ENCODE measurements around the gene TUBB1. TPM values are rescaled to one million over a fixed set of nuclear protein-coding genes. Genes with fewer than 3 reads are reported as not detected.

Gene TUBB1
- total and polyA plus RNA-seq, 2 of the 4 experiments (the other 2 are of a cell fraction) = not detected

DNA sequence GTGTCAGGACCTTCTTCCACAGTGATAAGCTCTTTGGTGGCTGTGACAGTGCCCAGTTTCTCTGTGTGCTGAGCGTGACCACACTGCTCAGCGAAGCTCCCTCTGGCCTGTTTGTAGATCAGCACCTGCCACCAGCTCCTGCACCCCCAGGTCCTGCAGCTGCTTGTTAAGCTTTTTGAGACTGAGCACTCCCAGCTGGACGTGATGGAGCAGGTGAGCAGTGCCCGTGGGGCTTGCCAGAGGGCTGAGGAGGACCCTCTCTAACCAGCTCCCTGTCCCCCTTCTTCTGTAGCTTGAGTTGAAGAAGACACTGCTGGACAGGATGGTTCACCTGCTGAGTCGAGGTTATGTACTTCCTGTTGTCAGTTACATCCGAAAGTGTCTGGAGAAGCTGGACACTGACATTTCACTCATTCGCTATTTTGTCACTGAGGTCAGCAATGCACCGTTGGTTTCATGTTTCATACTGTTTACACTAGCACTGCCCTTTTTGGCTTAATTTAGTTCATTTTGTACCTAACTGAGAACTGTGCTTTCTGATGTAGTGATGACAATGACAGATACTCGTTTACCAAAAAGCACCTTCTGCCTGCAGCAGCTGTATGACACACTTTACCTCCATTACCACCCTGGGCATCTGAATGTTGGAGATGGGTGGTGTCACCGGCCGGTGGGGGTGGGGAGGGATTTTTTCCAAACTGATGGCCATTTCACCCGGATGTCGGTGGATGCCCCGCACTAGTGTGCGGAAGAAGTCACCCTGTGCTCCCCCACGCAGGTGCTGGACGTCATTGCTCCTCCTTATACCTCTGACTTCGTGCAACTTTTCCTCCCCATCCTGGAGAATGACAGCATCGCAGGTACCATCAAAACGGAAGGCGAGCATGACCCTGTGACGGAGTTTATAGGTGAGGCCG lies 25.6 kb upstream of the TUBB1 start (continued):
- TF ChIP-seq, protein P1, sequence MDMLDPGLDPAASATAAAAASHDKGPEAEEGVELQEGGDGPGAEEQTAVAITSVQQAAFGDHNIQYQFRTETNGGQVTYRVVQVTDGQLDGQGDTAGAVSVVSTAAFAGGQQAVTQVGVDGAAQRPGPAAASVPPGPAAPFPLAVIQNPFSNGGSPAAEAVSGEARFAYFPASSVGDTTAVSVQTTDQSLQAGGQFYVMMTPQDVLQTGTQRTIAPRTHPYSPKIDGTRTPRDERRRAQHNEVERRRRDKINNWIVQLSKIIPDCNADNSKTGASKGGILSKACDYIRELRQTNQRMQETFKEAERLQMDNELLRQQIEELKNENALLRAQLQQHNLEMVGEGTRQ (IDR thresholded peaks at IDR 0.05; ENCODE audit: low read depth, low read length) = no peak

- WGBS, 2 experiments (ENCODE audit: extremely low coverage in 2 of 2, insufficient read length in 1 of 2) = 73% methylated on average over 3 of the region's 17 CpGs; no CpG with 5 or more reads in 1 of the 2 experiments
- Histone ChIP-seq H4K5ac (ENCODE audit: low read depth, low read length) (no peak overlapping the region), H2BK20ac (ENCODE audit: low read depth, low read length) (no peak overlapping the region), H3K18ac (ENCODE audit: low read depth, low read length) (no peak overlapping the region), H4K20me1 (ENCODE audit: insufficient read depth, low read length) (peaks cover 15% of the 10 kb centered on the region), H3K79me1 (ENCODE audit: low read depth in 1 of 2, low read length in 2 of 2) (peaks cover 17 to 41% of the 10 kb centered on the region in 2 experiments), H2AK9ac (replicated peaks; ENCODE audit: low read depth, low read length, poor library complexity) (no peak overlapping the region), H3K14ac (replicated peaks; ENCODE audit: low read depth, low read length) (no peak overlapping the region), H3K27ac (ENCODE audit: insufficient read depth, low read length) (no peak overlapping the region), H3K9me3 (ENCODE audit: control insufficient read depth, insufficient read depth, low read length) (no peaks in the 10 kb centered on the region), H3K9me1 (ENCODE audit: insufficient read depth, low read length) (peaks cover 19% of the 10 kb centered on the region), H3K4ac (ENCODE audit: low read depth, low read length) (no peak overlapping the region), H3K23ac (ENCODE audit: low read depth, low read length) (no peak overlapping the region), H3K36me3 (ENCODE audit: control insufficient read depth, insufficient read depth, low read length) (peaks cover 63% of the 10 kb centered on the region), H2AK5ac (ENCODE audit: low read depth, low read length) (no peak overlapping the region), H4K8ac (ENCODE audit: low read depth in 2 of 2, low read length in 2 of 2) (no peak overlapping the region), H2BK15ac (ENCODE audit: low read depth, low read length) (no peak overlapping the region), H3K9ac (ENCODE audit: low read depth, low read length) (no peak overlapping the region), H4K91ac (ENCODE audit: insufficient read depth, low read depth, low read length) (no peak overlapping the region), H3K4me1 (ENCODE audit: control insufficient read depth, insufficient read depth, low read length) (peaks cover 6% of the 10 kb centered on the region; the same call in 1 of the 2 replicates), H2BK120ac (ENCODE audit: low read depth, low read length) (no peak overlapping the region), H2BK5ac (ENCODE audit: low read depth, low read length, poor library complexity, severe bottlenecking) (no peak overlapping the region), H3K4me2 (ENCODE audit: low read depth, low read length) (no peak overlapping the region), H3K4me3 (ENCODE audit: insufficient read depth, low read depth, low read length) (no peak overlapping the region), H2AFZ (replicated peaks; ENCODE audit: low read length, poor library complexity) (no peak overlapping the region), H3K27me3 (ENCODE audit: control insufficient read depth, insufficient read depth, low read length) (no peaks in the 10 kb centered on the region), H3K56ac (ENCODE audit: extremely low read depth, insufficient read depth, low read length) (no peak overlapping the region)
- dilution Hi-C loops (cut with HindIII; ENCODE audit: low sequenced_read_pairs, unreplicated experiment) (no loop called here), in situ Hi-C loops (cut with MboI; ENCODE audit: low sequenced_read_pairs) (no loop called here), intact Hi-C loops (cut with micrococcal nuclease) (no loop called here)
- DNase-seq = no peak
- CTCF ChIA-PET = interaction anchor here (1.2 kb wide), 1 partner anchor 12 kb away, joined by 3 read pairs; no protein-coding TSS in a partner anchor
- TF ChIP-seq CEBPB (IDR thresholded peaks at IDR 0.05; ENCODE audit: low read depth, low read length) (no peak), MAFK (IDR thresholded peaks at IDR 0.05; ENCODE audit: low read depth, low read length) (no peak), SMC3 (IDR thresholded peaks at IDR 0.05; ENCODE audit: low read depth, low read length) (no peak)
- TF ChIP-seq, protein P2, sequence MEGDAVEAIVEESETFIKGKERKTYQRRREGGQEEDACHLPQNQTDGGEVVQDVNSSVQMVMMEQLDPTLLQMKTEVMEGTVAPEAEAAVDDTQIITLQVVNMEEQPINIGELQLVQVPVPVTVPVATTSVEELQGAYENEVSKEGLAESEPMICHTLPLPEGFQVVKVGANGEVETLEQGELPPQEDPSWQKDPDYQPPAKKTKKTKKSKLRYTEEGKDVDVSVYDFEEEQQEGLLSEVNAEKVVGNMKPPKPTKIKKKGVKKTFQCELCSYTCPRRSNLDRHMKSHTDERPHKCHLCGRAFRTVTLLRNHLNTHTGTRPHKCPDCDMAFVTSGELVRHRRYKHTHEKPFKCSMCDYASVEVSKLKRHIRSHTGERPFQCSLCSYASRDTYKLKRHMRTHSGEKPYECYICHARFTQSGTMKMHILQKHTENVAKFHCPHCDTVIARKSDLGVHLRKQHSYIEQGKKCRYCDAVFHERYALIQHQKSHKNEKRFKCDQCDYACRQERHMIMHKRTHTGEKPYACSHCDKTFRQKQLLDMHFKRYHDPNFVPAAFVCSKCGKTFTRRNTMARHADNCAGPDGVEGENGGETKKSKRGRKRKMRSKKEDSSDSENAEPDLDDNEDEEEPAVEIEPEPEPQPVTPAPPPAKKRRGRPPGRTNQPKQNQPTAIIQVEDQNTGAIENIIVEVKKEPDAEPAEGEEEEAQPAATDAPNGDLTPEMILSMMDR (conservative IDR thresholded peaks at IDR 0.05; ENCODE audit: low read depth, low read length) = no peak
- TF ChIP-seq, protein P1 (IDR thresholded peaks at IDR 0.05; ENCODE audit: low read depth, low read length) = no peak
- POLR2A ChIA-PET (ENCODE audit: unreplicated experiment) = interaction anchor here (0.7 kb wide), 1 partner anchor 25 kb away, joined by 21 read pairs; the partner anchor contains the start of gene TUBB1
- ATAC-seq (ENCODE audit: low read depth) = no peak
- TSS peak; percentile 72 for BruUV-seq (replicated peaks)
Measured at GRCh38 chr20:58994390-58995159, 24.7 kb upstream of the TUBB1 start.

All from IMR-90 (cell line).